DMS153 treated with DMSO at 0.1 percent for 48 hours (cell line): ENCODE data around the gene WDR36.
A peak's percentile ranks its signal among the peaks of the same experiment; 100 is the strongest.
"Not testable (repeated sequence)": the region's sequence is repeated elsewhere in the genome, so short reads cannot be mapped to it uniquely, and the experiment has no call there.

Experiments used
- DNase-seq: peaks from one replicate; lab custom pipeline; 2025; ENCODE audit not compliant: unreplicated experiment; lab: John Stamatoyannopoulos, UW

The WDR36 gene

GRCh38 chr5:111134864-111135263 lies 42.7 kb downstream of the WDR36 start:
- DNase-seq = no peak

- DNase-seq = no peak
Observed at GRCh38 chr5:111135363-111135762, 43.2 kb downstream of the WDR36 start.

- no peak for DNase-seq
Observed at GRCh38 chr5:111135946-111136345, 43.8 kb downstream of the WDR36 start.

GRCh38 chr5:111138096-111138495 lies 45.9 kb downstream of the WDR36 start:
- DNase-seq = no peak

GRCh38 chr5:111141471-111141870 lies 49.3 kb downstream of the WDR36 start:
- not testable (repeated sequence) for DNase-seq

- DNase-seq = no peak
Observed at GRCh38 chr5:111142932-111143331, 50.8 kb downstream of the WDR36 start.

GRCh38 chr5:111143910-111144309 lies 51.8 kb downstream of the WDR36 start:
- no peak for DNase-seq

GRCh38 chr5:111144352-111144930 lies 52.3 kb downstream of the WDR36 start:
- no peak for DNase-seq

- no peak for DNase-seq
Observed at GRCh38 chr5:111146053-111146452, 53.9 kb downstream of the WDR36 start.

GRCh38 chr5:111147502-111147901 lies 55.4 kb downstream of the WDR36 start:
- DNase-seq = no peak

- no peak for DNase-seq
Observed at GRCh38 chr5:111151998-111152397, 59.9 kb downstream of the WDR36 start.

GRCh38 chr5:111153483-111153882 lies 61.3 kb downstream of the WDR36 start:
- no peak for DNase-seq

- no peak for DNase-seq
Observed at GRCh38 chr5:111153945-111154344, 61.8 kb downstream of the WDR36 start.

GRCh38 chr5:111158105-111158744 lies 66.1 kb downstream of the WDR36 start:
- DNase-seq = peak; percentile 17

- no peak for DNase-seq
Observed at GRCh38 chr5:111159845-111160244, 67.7 kb downstream of the WDR36 start.

- no peak for DNase-seq
Observed at GRCh38 chr5:111163000-111163399, 70.9 kb downstream of the WDR36 start.

- no peak for DNase-seq
Observed at GRCh38 chr5:111165058-111165457, 72.9 kb downstream of the WDR36 start.

GRCh38 chr5:111167551-111167950 lies 75.4 kb downstream of the WDR36 start:
- DNase-seq = no peak

GRCh38 chr5:111168608-111169007 lies 76.5 kb downstream of the WDR36 start:
- no peak for DNase-seq

- no peak for DNase-seq
Observed at GRCh38 chr5:111169269-111169668, 77.1 kb downstream of the WDR36 start.

GRCh38 chr5:111170279-111170678 lies 78.1 kb downstream of the WDR36 start:
- DNase-seq = no peak

GRCh38 chr5:111172504-111172903 lies 80.4 kb downstream of the WDR36 start:
- DNase-seq = no peak

- no peak for DNase-seq
Observed at GRCh38 chr5:111173476-111173875, 81.3 kb downstream of the WDR36 start.
